Ovary (tissue), 9 donors: Measurements from ENCODE around the gene ZFP91. TPM values are rescaled to one million over a fixed set of nuclear protein-coding genes. Genes with fewer than 3 reads are reported as not detected.

Experiments used
- DNase-seq, 5 donors: peaks; one replicate each; pipeline ENCODE4 v3.0.0-alpha.2; 2019 to 2020
- H3K27ac ChIP-seq, 2 donors: fragments of 200-600 bp; one replicate each; pipeline versions ENCODE4 v1.5.1 to v1.8.0; 2019 to 2022
- H3K27me3 ChIP-seq: fragments of 200-600 bp; one replicate; pipeline ENCODE4 v1.8.0; 2022
- H3K36me3 ChIP-seq: fragments of 200-600 bp; sonication (generic); one replicate; pipeline ENCODE4 v1.5.1; 2019
- H3K4me1 ChIP-seq: one replicate; pipeline ENCODE4 v1.8.1; 2013; ENCODE audit warnings: mild to moderate bottlenecking, moderate library complexity; ENCODE audit not compliant: insufficient read depth
- H3K4me3 ChIP-seq: fragments of 200-600 bp; sonication (generic); one replicate; pipeline ENCODE4 v1.5.1; 2017
- H3K9me3 ChIP-seq, 2 donors: fragments of 200-600 bp in 1 of 2; sonication (generic) in 1 of 2; one replicate each; pipeline versions ENCODE4 v1.5.1 to v1.8.1; 2013 to 2019; ENCODE audit warnings: mild to moderate bottlenecking in 1 of 2, moderate library complexity in 1 of 2
- CTCF ChIP-seq, 3 donors: fragments of 450-650 bp in 2 of 3; fragments of 200-600 bp in 1 of 3; IDR thresholded peaks; one replicate each; pipeline versions ENCODE4 v1.5.1 to v1.8.0; 2016 to 2022; ENCODE audit warnings: antibody characterized with exemption in 3 of 3, mild to moderate bottlenecking in 1 of 3
- EP300 ChIP-seq: sonication (generic); formaldehyde crosslinking; IDR thresholded peaks from one replicate; pipeline ENCODE4 v1.6.1; 2017; ENCODE audit warnings: antibody characterized with exemption
- POLR2A ChIP-seq: fragments of 450-650 bp; IDR thresholded peaks from one replicate; pipeline ENCODE4 v1.6.1; 2017; ENCODE audit warnings: antibody characterized with exemption, mild to moderate bottlenecking, moderate library complexity
- WGBS, 3 donors: extraction: QIAGEN DNeasy Blood & Tissue Kit in 1 of 3; methylation state at CpG; one replicate each; pipeline versions ENCODE4 v1.1.5 to v1.1.7; 2013 to 2017; 5-methylcytosine and 5-hydroxymethylcytosine counted together
- intact Hi-C, 4 donors: fragments of 100-400 bp; cut with DNase I; formaldehyde crosslinking; loops; one replicate each; pipeline versions ENCODE4 v1.11.0 to v1.15.1; 2022 to 2023
- polyA plus RNA-seq, 2 donors: library from polyadenylated mRNA; stranded (reverse); fragments of 200-250 nt in 1 of 2; fragments of 350-450 nt in 1 of 2; fragmentation: Illumina TruSeq in 1 of 2; extraction: RNeasy Lipid Tissue Mini Kit (QIAGEN cat#74804) in 1 of 2; gene quantifications; one replicate each; pipeline ENCODE4 v1.2.3, GENCODE V29; 2013 to 2014
- total RNA-seq, 7 donors: library from RNA; depleted of rRNA in 2 of 7; stranded (reverse); fragments of >200 nt in 2 of 7; fragmentation: NEBNext Ultra II Directional in 3 of 7; extraction: Animal tissue kit (Norgen Biotek cat#: 25700) in 3 of 7; gene quantifications; one replicate each; pipeline versions ENCODE4 v1.1.0 to v1.2.4, GENCODE V29; 2016 to 2023
- donor health status: DM: no; HTN: no; CAD: no; lungs with moderate emphysema.
- donor health status: DM: no; HTN: no; CAD: no.
- donor health status: Bipolar disorder and iron deficiency.
- donor health status: DM: yes; HTN: yes; CAD: no.
- donor health status: DM: no; HTN: no; CAD: no.
- donor health status: DM: yes; HTN: yes; CAD: no.

The ZFP91 gene
- total and polyA plus RNA-seq, 9 donors = 19.7 to 55.6 (median 39.5) TPM

GRCh38 chr11:58579192-58580129, 598 bp downstream of the ZFP91 start:
- TF ChIP-seq POLR2A (no peak), CTCF (IDR thresholded peaks at IDR 0.05) (peak; percentile 65 to 97 (median 95)), EP300 (peak; percentile 58)
- Histone ChIP-seq H3K4me1 (peaks cover 7% of the 10 kb centered on the region), H3K36me3 (no peaks in the 10 kb centered on the region), H3K27me3 (no peaks in the 10 kb centered on the region), H3K9me3 (no peaks in the 10 kb centered on the region), H3K4me3 (peak overlapping the region; percentile 95), H3K27ac (peak overlapping the region; percentile 99 to 100)
- DNase-seq = peak; percentile 91 to 94 (median 94)
- 0 to 1% (median 0%) methylated on average over 58 to 78 of the region's 78 CpGs for WGBS, 3 donors
- intact Hi-C loops = loop anchor here in 2 of 4 donors (5.0 kb wide), 2 partner anchors 58 to 1152 kb away; partner anchors contain the start of gene SLC43A3 (in 1 of the 2)

GRCh38 chr11:58580311-58580710, 1.4 kb downstream of the ZFP91 start:
- Histone ChIP-seq H3K27me3 (no peaks in the 10 kb centered on the region), H3K9me3 (no peaks in the 10 kb centered on the region), H3K4me3 (peak overlapping the region; percentile 95), H3K27ac (peak overlapping the region in 1 of 2 donors; percentile 99), H3K36me3 (no peaks in the 10 kb centered on the region), H3K4me1 (peaks cover 7% of the 10 kb centered on the region)
- no peak for TF ChIP-seq EP300
- TF ChIP-seq POLR2A = no peak
- no peak for TF ChIP-seq CTCF (IDR thresholded peaks at IDR 0.05)
- 1 to 9% (median 2%) methylated on average over 2 of the region's 2 CpGs for WGBS, 3 donors
- intact Hi-C loops = loop anchor here in 1 of 4 donors (5.0 kb wide), 1 partner anchor 57 kb away; no protein-coding TSS in a partner anchor
- no peak for DNase-seq

- WGBS, 3 donors = 80 to 88% (median 85%) methylated on average over 1 of the region's 1 CpG
Observed at GRCh38 chr11:58582437-58582836, 3.6 kb downstream of the ZFP91 start.

GRCh38 chr11:58586998-58587397, 8.1 kb downstream of the ZFP91 start:
- intact Hi-C loops = no loop called here
- Histone ChIP-seq H3K27me3 (no peaks in the 10 kb centered on the region), H3K4me1 (peaks cover 2% of the 10 kb centered on the region), H3K27ac (no peak overlapping the region), H3K9me3 (no peaks in the 10 kb centered on the region), H3K36me3 (no peaks in the 10 kb centered on the region), H3K4me3 (no peak overlapping the region)
- no peak for DNase-seq
- WGBS, 3 donors = 80 to 89% (median 82%) methylated on average over 2 of the region's 2 CpGs
- no peak for TF ChIP-seq CTCF (IDR thresholded peaks at IDR 0.05)
- TF ChIP-seq EP300 = no peak
- no peak for TF ChIP-seq POLR2A

More at GRCh38 chr11:58582437-58582836, 3.6 kb downstream of the ZFP91 start:
- no peak overlapping the region for H3K27ac ChIP-seq
- TF ChIP-seq POLR2A = no peak
- no peak for TF ChIP-seq CTCF (IDR thresholded peaks at IDR 0.05)
- no peak for TF ChIP-seq EP300
- intact Hi-C loops = loop anchor here in 1 of 4 donors (5.0 kb wide), 1 partner anchor 55 kb away; no protein-coding TSS in a partner anchor
- no peak overlapping the region for H3K4me3 ChIP-seq
- DNase-seq = no peak
- no peaks in the 10 kb centered on the region for H3K36me3 ChIP-seq
- no peaks in the 10 kb centered on the region for H3K9me3 ChIP-seq
- H3K4me1 ChIP-seq = peaks cover 5% of the 10 kb centered on the region
- H3K27me3 ChIP-seq = no peaks in the 10 kb centered on the region
